Epithelial cell of esophagus (primary cell): Measurements from ENCODE around the gene LYPD5.

ENCODE experiments used
- DNase-seq: peaks from one replicate; pipeline ENCODE4 v3.0.0; 2010; ENCODE audit warnings: low read depth
- H3K4me3 ChIP-seq: 2 replicates; pipeline ENCODE4 v1.5.1; 2011; ENCODE audit warnings: mild to moderate bottlenecking, low read length, control low read depth
- TF ChIP-seq, protein P1 (sequence below): IDR thresholded peaks from 2 replicates; pipeline ENCODE4 v1.5.1; 2011; ENCODE audit warnings: low read depth, mild to moderate bottlenecking, low read length, control low read depth, inconsistent platforms; ENCODE audit not compliant: insufficient read depth; ENCODE audit errors: missing control alignments

Gene LYPD5

DNA sequence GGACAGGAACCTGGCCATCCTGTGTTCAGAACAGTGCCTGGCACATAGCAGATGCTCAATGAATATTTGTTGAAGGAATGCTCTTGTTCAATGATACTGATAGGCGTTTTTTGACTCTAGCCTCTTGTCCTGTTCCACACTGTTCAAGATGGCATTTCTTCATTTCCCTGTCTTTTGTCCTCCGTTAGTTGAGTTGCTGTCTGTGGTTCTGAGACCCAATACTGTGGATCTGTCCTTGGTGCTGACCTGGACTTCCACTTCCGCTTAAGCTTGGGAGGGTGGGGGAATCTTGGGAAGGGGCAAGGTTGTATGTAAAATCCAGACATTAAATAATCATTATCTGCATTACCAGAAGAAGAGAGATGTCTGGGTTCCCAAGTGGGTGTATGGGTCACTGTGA lies 13.2 kb downstream of the LYPD5 start:
- peak; percentile 66 for DNase-seq
- H3K4me3 ChIP-seq = no peak overlapping the region
- TF ChIP-seq, protein P1, sequence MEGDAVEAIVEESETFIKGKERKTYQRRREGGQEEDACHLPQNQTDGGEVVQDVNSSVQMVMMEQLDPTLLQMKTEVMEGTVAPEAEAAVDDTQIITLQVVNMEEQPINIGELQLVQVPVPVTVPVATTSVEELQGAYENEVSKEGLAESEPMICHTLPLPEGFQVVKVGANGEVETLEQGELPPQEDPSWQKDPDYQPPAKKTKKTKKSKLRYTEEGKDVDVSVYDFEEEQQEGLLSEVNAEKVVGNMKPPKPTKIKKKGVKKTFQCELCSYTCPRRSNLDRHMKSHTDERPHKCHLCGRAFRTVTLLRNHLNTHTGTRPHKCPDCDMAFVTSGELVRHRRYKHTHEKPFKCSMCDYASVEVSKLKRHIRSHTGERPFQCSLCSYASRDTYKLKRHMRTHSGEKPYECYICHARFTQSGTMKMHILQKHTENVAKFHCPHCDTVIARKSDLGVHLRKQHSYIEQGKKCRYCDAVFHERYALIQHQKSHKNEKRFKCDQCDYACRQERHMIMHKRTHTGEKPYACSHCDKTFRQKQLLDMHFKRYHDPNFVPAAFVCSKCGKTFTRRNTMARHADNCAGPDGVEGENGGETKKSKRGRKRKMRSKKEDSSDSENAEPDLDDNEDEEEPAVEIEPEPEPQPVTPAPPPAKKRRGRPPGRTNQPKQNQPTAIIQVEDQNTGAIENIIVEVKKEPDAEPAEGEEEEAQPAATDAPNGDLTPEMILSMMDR = no peak

DNA sequence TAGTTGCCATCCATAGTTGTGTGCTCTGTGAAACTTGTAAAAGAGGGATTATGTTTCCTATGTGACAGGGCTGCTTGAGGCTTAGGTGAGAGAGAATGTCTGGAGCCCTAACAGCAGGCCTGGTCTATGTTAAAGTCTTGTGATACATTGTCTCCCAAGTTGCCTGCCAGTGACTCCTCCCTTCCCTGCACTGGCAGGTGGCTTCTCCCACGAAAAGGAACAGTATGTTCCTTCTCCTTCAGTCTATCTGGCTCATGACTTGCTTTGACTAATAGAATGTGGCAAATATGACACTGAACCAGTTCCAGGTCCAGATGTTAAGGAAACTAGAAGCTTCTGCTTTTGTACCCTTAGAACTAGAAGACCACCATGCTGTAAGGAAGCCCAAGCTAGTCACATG lies 15.6 kb downstream of the LYPD5 start:
- DNase-seq = no peak
- TF ChIP-seq, protein P1 = no peak
- H3K4me3 ChIP-seq = no peak overlapping the region

DNA sequence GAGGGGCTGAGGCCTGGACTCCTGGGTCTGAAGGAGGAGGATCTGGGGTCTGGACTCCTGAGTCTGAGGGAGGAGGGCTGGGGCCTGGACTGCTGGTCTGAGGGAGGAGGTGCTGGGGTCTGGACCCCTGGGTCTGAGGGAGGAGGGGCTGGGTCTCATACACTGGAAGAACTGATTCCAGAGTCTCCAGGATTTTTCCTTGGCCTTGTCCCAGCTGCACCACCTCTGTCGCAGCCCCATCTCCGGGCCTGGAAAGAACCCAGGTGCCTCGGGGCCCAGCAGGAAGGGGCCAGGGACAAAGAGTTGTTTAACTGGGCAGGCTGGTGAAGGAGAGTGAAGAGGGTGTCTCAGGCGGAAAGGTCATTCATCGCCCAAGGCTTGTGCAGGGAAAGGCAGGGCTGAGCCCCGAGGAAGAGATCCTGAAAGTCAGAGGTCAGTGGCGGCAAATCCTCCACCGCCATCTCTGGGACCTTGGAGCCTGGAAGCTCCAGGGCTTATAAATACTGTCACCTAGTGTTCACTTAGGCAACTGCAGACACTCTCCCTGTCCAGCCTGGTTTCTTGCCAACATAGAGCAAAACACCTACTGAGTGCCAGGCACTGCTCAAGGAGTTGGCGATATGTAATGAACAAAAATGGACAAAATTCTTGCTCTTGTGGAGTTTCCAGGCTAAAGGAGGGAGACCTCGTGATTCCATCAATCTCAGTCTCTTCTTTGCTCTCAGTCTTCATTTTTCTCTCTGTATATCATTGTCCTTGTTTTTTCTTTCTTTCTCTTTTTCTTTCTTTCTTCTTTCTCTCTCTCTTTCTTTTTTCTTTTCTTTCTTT lies 17.1 kb downstream of the LYPD5 start:
- peak; percentile 79 for DNase-seq
- no peak overlapping the region for H3K4me3 ChIP-seq
- TF ChIP-seq, protein P1 = peak; percentile 100

DNA sequence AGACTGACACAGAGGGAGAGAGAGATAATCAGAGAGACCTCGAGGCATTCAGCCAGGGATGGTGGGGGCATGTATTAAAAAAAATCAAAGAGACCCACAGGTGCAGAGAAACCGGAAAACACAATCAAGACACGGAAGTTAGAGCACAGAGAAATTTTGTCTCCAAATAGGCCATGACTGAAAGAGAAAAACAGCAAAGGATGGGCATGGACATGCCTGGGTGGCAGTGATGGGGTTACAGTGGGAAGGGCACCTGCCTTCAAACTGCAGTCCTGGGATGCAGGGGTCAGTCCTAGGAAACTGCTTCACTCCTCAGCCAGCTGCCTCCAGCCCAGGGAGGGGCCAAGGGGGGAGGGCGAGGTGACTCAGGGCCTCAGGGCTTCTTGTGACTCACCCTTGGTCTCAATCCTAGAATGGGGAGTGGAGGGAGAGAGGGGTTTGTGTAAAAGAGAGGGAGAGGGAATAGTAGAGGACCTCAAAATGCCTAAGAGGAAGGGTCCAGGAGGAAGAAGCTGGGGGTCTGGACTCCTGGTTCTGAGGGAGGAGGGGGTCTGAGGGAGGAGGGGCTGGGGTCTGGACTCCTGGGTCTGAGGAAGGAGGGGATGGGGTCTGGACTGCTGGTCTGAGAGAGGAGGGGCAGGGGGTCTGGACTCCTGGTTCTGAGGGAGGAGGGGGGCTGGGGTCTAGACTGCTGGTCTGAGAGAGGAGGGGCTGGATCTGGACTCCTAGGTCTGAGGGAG lies 17.8 kb downstream of the LYPD5 start:
- DNase-seq = peak; percentile 88
- no peak overlapping the region for H3K4me3 ChIP-seq

DNA sequence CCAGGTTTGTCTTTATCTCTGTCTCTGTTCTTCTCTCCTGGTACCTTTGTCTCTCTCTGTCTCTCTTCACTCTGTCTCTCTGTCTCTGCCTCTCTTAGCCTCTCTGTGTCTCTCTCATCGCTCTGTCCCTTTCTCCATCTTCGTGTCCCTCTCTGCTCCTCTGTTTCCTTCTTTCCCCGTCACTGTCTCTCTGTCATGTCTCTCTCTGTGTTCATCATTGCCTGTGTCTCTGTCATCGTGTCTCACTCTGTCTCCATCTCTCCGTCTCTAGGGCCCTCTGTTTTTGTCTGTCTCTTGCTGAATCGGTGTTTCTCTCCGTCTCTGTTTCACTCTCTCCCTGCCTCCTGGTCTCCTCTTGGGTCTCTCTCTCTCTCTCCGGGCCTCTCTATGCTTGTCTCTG lies 18.6 kb downstream of the LYPD5 start:
- no peak overlapping the region for H3K4me3 ChIP-seq
- TF ChIP-seq, protein P1 = no peak
- no peak for DNase-seq

More for the DNA sequence above, 17.8 kb downstream of the LYPD5 start:
- TF ChIP-seq, protein P1 = no peak

DNA sequence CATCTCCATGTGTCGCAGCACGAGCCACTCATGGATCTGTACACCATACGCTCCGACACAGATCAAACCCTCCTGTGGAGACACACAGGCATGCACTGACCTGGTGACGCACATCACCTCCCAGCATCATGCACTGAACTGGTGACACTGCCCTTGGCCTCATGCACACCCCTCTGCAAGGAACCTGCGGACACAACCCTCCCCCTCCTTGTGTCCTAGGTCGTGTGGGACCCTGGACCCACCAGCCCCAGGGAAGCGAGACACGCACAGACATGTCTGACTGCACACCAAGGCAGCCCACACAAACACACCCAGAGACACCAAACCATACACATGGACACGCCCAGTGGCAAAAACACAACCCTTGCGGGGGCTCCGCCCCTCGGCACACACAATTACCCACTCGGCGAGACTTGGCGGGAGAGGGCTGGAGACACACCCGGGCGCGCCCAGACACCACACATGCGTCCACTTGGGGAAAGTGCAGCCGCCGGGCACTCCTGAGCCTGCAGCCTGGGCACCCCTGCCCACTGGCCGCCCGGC lies 19.5 kb downstream of the LYPD5 start:
- peak; percentile 39 for DNase-seq
- TF ChIP-seq, protein P1 = no peak
- no peak overlapping the region for H3K4me3 ChIP-seq
